Upper lobe of left lung (tissue), 4 donors: Measurements from ENCODE around the gene SBF2.

Experiments used
- CTCF ChIP-seq, 6 experiments: fragments of 450-650 bp in 4 of 6; fragments of 200-600 bp in 2 of 6; sonication (generic) in 2 of 6; IDR thresholded peaks; one replicate each; pipeline ENCODE4 v1.5.1; 2016 to 2019; ENCODE audit warnings: antibody characterized with exemption in 6 of 6
- EP300 ChIP-seq, 4 donors: sonication (generic); formaldehyde crosslinking; IDR thresholded peaks; one replicate each; pipeline ENCODE4 v1.5.1; 2017; ENCODE audit warnings: antibody characterized with exemption in 4 of 4, control low read depth in 2 of 4

- no peak for TF ChIP-seq CTCF (IDR thresholded peaks at IDR 0.05)
- no peak for TF ChIP-seq EP300 (IDR thresholded peaks at IDR 0.05)
Measured at GRCh38 chr11:9941991-9942390, 352.0 kb downstream of the SBF2 start.
